HG03159 (cell line): ENCODE results near the gene CHN2.

Experiments
- ATAC-seq: cut with Tn5 transposase; IDR thresholded peaks from one replicate; pipeline ENCODE4 v1.9.1; 2021; ENCODE audit warnings: mild to moderate bottlenecking, moderate library complexity; ENCODE audit not compliant: unreplicated experiment

Gene CHN2

GRCh38 chr7:29457141-29457561 is 262.6 kb downstream of the CHN2 start:
- ATAC-seq: no peak

DNA sequence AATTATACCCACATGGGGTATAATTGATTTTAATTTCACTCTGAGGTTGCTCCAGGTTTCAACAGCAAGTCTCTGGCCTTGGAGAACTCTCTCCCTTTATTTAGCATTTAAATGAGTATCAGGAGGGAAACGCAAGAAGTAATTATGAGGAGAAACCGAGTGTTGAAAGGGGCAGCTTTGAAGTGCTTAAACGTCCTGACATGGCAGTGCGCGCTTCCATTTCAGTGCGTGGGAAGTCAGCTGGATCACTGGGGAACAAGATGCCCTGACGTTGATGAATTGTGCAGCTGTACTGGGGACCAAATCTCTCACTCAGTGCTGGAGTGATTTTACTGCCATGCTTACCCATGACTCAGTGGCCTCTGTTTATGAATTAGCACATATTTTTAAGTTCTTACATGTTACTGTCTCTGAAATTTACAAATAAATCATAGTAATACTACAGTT is 263.0 kb downstream of the CHN2 start:
- no peak for ATAC-seq

DNA sequence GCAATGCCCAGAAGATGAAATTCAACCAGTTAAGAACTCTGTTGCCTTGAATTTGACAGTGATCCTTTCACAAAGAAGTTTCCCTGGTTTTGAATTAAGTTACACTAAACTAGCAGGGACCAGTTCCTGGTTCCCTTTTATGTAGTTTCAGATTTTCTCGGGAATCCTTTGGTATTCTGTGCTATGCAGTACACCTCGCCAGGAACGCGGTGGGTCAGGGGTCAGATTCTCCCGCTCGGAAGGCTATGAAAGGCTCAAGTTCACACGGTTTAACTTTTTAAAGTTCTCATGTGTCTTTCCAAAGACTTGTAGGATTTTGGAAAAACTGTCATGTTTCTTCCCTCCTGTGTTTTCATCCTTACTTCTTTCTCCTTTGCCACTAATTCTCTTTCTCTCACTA is 264.4 kb downstream of the CHN2 start:
- ATAC-seq: no peak

DNA sequence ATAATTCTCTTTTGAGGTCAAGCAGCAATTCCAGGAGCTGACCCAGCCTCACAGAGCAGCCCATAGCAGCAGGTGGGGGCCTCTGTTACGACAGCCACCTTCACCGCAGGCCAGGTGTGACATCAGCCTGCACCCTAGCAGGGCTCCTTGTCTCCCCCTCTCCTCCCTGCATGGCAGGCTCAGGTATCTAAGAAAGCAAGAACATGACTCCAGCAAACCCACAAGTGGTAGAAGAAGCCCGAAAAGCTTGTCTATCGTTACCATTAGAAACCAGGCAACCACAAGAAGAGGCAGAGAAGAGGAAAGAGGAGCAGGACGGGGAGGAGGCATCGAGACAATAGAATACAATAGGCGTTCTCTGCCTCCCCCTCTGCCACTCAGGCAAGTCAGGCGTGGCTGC is 265.0 kb downstream of the CHN2 start:
- ATAC-seq: no peak

- no peak for ATAC-seq
Observed at GRCh38 chr7:29461996-29462395, 267.4 kb downstream of the CHN2 start.

DNA sequence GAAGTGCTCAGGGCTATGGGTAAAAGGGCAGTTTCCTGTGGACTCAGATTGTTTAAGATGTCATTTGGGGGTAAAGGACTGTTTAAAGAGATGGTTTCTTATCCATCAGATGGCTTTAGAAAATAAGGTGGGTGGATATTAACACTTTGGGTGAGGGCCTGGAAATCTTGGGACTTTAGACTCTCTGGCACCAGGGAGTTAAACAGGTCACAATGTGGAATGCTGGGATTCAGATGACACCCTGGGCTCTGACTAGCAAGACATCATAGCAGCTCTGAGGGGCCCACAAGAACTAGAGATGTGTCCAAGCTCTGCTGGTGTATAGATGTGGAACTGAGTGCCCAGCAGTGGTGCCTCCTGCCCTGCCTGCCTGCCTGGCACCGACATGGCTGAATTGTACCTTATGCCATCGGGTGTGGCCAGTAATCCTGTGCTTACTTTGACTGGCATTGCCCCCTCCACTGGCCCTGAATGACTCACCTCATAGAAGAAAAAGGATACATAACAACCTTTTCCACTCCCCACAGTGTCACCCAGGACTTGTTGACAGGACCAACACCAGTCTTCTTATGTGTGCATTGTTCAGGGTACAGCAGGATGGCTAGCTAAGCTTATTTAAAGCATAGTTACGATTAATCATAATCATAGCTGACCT is 269.1 kb downstream of the CHN2 start:
- no peak for ATAC-seq

DNA sequence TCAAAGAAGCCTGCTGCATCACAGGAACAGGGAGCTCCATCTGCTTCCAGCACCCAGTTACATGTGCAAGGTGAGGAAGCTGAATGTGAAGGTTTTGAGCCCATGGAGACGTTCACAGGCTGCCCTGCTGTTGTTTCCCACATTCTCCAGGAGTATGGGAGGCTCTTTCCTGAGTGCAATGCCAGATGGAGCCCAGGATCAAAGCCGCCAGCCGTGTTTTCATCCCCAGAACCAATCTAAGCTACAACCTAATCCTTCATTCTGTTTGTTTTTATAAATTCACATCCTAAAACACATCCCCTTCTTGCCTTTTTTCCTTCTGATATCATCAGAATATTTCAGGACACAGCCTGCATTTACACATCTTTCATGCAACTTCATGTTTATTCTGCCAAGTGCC is 270.2 kb downstream of the CHN2 start:
- no peak for ATAC-seq

GRCh38 chr7:29467193-29467926 is 272.8 kb downstream of the CHN2 start:
- no peak for ATAC-seq

DNA sequence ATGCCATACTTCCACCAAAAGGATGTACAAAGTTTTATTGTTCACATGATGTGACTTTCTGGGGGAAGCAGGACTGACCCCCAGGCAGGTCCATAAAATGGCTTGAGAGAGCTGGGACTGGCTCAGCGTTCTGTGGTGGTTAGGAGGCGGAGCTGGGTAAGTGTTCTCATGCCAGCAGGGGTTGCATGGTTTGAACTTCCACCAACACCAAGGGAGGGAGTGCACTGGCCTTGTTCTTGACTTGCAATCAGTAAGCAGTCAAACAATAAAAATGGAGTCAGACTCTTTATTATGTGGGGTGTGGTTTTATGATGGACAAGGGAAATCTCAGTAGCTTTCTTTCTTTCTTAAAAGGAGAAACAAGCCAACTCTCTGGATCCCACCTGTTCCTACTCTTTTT is 273.6 kb downstream of the CHN2 start:
- no peak for ATAC-seq

GRCh38 chr7:29469281-29469680 is 274.7 kb downstream of the CHN2 start:
- no peak for ATAC-seq

- no peak for ATAC-seq
Observed at GRCh38 chr7:29469976-29470557, 275.5 kb downstream of the CHN2 start.

DNA sequence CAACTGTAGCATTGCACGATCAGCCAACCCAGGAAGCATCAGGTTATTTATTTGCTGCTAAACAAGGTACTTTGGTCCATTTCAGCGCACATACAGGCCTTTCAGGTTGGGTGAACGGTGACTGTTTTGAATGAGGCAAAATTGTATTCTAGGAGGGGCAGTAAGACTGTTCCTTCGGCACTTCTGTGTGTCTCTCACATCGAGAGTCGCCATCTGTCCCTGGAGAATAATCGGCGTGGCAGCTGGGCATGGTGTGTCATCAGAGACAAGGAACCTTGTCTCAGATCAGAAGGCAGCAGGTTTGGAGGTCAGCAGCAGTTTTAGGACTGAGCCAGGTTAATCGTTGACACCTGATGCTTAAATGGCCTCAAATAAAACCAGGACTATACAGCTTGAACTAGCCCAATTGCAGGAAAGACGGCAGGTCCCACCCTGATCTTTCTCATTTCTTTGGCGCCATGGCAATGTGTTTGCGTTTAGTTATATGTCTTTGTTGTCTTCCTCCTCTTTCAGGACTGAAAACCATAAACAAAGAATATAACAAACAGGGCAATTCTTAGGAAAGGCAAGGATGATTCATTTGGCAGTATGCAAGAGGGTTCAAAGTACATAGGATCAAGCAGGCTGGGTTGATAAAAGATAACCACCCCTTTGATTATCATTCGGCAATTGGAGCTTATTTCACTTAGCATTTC is 277.0 kb downstream of the CHN2 start:
- ATAC-seq: no peak

GRCh38 chr7:29476916-29477315 is 282.3 kb downstream of the CHN2 start:
- ATAC-seq: no peak

- ATAC-seq: no peak
Observed at GRCh38 chr7:29478226-29478625, 283.7 kb downstream of the CHN2 start.

GRCh38 chr7:29478687-29479240 is 284.2 kb downstream of the CHN2 start:
- ATAC-seq: no peak

DNA sequence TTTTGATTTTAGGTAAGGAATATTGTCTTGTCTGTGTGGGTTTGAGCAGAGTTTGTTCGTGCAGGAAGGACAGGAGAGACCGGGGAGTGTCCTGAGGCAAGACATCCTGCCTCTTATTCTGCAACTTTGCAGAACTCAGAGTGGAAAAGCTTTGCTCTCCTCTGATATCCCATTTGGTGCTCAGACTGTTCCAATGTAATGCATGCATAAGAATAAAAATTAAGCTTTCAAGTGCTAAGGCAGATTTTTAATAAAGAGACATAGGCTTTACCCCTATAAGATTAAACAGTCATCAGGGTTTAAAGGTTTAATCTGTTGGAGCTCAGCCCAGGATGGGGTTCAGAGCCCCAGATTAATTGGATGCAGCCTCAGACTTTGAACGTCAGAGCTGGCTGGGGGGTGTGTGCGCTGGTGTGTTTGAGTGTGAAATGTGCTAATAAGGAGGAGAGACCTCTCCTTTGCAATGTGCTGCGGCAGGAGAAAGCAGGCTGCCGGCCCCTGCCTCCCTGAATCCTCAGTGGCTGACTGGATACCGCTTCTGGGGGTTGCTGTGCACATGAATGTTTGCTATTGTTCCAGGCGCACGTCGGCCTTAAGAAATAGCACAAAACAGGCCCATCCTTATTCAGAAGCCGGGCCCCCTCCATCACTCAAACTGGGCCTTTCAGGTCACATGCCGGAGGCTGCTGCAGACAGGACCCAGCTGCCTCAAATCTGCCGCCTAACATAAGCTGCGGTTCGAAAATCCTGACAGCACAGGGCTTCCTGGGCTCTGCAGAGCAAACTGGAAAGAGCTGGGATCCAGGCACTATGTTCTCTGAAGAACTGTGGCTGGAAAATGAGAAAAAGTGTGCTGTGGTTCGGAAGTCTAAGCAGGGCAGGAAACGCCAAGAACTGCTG is 285.0 kb downstream of the CHN2 start:
- no peak for ATAC-seq

- ATAC-seq: no peak
Observed at GRCh38 chr7:29480451-29480850, 285.9 kb downstream of the CHN2 start.

DNA sequence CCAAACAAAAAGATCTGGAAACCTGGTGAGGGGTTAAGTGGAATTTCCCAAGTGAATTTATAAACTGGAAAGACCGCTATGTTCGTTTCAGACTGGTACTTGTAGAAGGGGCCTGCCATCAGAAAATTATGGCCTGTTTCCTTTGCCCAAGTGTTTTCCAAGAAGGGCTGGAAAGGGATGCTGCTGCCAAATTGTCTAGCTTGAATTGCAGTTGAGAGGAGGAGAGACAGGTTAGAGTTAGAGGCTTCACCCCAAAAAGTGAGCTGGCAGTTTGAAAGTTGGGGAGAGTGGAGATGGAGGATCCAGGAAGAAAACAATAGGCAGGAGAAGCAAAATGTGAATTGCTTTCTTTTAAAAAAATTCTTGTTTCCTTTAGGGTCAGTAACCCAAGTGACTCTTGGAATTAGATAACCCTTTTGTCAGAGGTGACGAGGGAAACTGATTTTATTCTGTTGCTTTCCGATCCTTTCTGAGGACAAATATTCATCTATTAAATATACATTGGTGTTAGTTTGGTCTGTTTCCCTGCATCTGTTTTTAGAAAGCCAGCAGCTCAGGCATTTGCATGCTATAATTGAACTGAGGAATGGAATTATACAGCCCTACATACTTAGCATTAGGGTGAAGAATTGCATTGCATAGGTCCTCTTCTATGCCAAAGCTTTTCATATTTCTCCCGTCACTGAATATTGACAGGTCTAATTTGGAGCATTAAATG is 286.5 kb downstream of the CHN2 start:
- no peak for ATAC-seq

DNA sequence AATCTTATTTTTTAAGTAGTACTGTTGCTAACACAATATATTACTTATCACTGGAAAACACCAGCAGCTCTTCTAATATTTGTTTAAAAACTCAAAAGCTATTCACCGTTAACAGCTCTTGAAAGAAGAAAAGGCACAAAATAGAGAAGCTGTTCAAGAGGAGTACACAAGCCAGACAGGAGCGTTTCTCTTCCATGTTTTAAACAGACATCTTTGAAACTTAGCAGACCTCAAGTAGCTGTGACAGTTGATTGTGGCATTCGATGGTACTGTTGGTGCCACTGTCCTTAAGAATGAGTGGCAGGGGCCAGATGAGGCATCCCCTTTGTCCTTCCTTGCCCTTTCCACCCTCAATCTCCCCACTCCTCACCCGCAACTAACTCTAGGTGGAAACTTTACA is 287.5 kb downstream of the CHN2 start:
- no peak for ATAC-seq
